ENCODE data around the gene NEMP1. TPM values are rescaled to one million over a fixed set of nuclear protein-coding genes. Genes with fewer than 3 reads are reported as not detected.

NEMP1 gene
- total and polyA plus RNA-seq, 10 of the 15 experiments (the other 5 are each of a cell fraction or from before 2014, with no cell fraction given), result 4.0 to 45.9 (median 19.8) TPM

- peak overlapping the region; percentile 95 for H3K9ac ChIP-seq (ENCODE audit: control insufficient read depth, insufficient read depth, low read length)
- ChIA-PET POLR2A (interaction anchor here (1.0 to 5.1 kb wide), 4 partner anchors 9 to 403 kb away, joined by 3 to 41 read pairs (median 10); partner anchors contain the start of genes NEMP1 and STAT6), RAD21 (ENCODE audit: unreplicated experiment) (interaction anchor here (0.6 to 8.8 kb wide), 4 partner anchors 9 to 404 kb away, joined by 4 to 199 read pairs (median 32); partner anchors contain the start of genes NEMP1 and STAT6), SMC1A (ENCODE audit: uncharacterized antibody, unreplicated experiment) (interaction anchor here (1.0 to 9.2 kb wide), 3 partner anchors 8 to 24 kb away, joined by 6 to 169 read pairs (median 29); partner anchors contain the start of gene STAT6), CTCF (interaction anchor here (0.6 to 9.0 kb wide), 4 partner anchors 8 to 169 kb away, joined by 3 to 144 read pairs (median 40); partner anchors contain the start of genes NEMP1 and STAT6)
- H3K4me2 ChIP-seq (ENCODE audit: control insufficient read depth, insufficient read depth), result peak overlapping the region; percentile 95
- peaks cover 23% of the 10 kb centered on the region for H3K4me1 ChIP-seq (ENCODE audit: control insufficient read depth, insufficient read depth, low read length)
- intact Hi-C loops (cut with micrococcal nuclease; ENCODE audit: unreplicated experiment) (loop anchor here (1.0 to 5.0 kb wide), 4 partner anchors 9 to 451 kb away; partner anchors contain the start of genes PTGES3 and STAT6), in situ Hi-C loops (cut with MboI) (loop anchor here (10.0 kb wide), 1 partner anchor 453 kb away; the partner anchor contains the start of gene BAZ2A)
- H3K36me3 ChIP-seq (ENCODE audit: control insufficient read depth in 2 of 2, insufficient read depth in 2 of 2, low read length in 1 of 2), result peaks cover 2 to 13% of the 10 kb centered on the region in 2 experiments; a peak in 3 of 4 replicates
- peak; percentile 79 for DNase-seq (ENCODE audit: low read depth, low spot score)
- H3K27me3 ChIP-seq (replicated peaks in 1 of 2; ENCODE audit: control insufficient read depth in 2 of 2, insufficient read depth in 2 of 2, low read length in 1 of 2), result no peaks in the 10 kb centered on the region
- H2AFZ ChIP-seq (ENCODE audit: control insufficient read depth, low read depth, low read length), result peak overlapping the region; percentile 61
- under 1% methylated on average over 21 of the region's 37 CpGs for WGBS (ENCODE audit: insufficient coverage, insufficient replicate concordance, low lambda C conversion rate, missing lambda C conversion rate)
- FAIRE-seq, result peak; percentile 66
- H4K20me1 ChIP-seq (ENCODE audit: control insufficient read depth, insufficient read depth), result no peaks in the 10 kb centered on the region
- peak; percentile 69 for ATAC-seq
- H3K4me3 ChIP-seq, result peak overlapping the region; percentile 95
- BruUV-seq (replicated peaks), result no TSS peak
- H3K27ac ChIP-seq (ENCODE audit: control insufficient read depth, insufficient read depth), result peak overlapping the region; percentile 98
- no peaks in the 10 kb centered on the region for H3K9me3 ChIP-seq (replicated peaks; ENCODE audit: control insufficient read depth, insufficient read depth, low read length)
- peaks cover 28% of the 10 kb centered on the region for H3K79me2 ChIP-seq (ENCODE audit: control insufficient read depth, insufficient read depth, low read length)
- 0 out of 2 replicates have a peak, but pooled peaks have one; percentile 18 for TF ChIP-seq BMI1 (IDR thresholded peaks at IDR 0.05; ENCODE audit: borderline replicate concordance)
- 0 out of 2 replicates have a peak, but pooled peaks have one; percentile 14 for TF ChIP-seq MEF2A (IDR thresholded peaks at IDR 0.05; ENCODE audit: insufficient read depth, low read depth, low read length)
- TF ChIP-seq DPF2 (IDR thresholded peaks at IDR 0.05), result no peak
- peak; percentile 3; the same call in 1 of the 2 replicates for TF ChIP-seq TAF1 (IDR thresholded peaks at IDR 0.05; ENCODE audit: borderline replicate concordance, low read depth, low read length)
- TF ChIP-seq MTA2 (IDR thresholded peaks at IDR 0.05; ENCODE audit: low read depth), result 0 out of 2 replicates have a peak, but pooled peaks have one; percentile 17
- peak; percentile 51; the same call in 1 of the 2 replicates for TF ChIP-seq NBN (IDR thresholded peaks at IDR 0.05)
- no peak for TF ChIP-seq GABPA (IDR thresholded peaks at IDR 0.05; ENCODE audit: low read depth)
- peak; percentile 38 for TF ChIP-seq ATF7 (IDR thresholded peaks at IDR 0.05; ENCODE audit: low read depth)
- peak; percentile 2; the same call in 1 of the 2 replicates for TF ChIP-seq TARDBP (IDR thresholded peaks at IDR 0.05; ENCODE audit: borderline replicate concordance)
- no peak for TF ChIP-seq SPI1 (IDR thresholded peaks at IDR 0.05; ENCODE audit: borderline replicate concordance, insufficient read depth, low read depth, low read length)
- peak; percentile 19; the same call in 1 of the 2 replicates for TF ChIP-seq MAX (IDR thresholded peaks at IDR 0.05; ENCODE audit: low read depth, low read length)
- TF ChIP-seq PKNOX1 (IDR thresholded peaks at IDR 0.05), result peak; percentile 27; the same call in 1 of the 2 replicates
- TF ChIP-seq RELA (IDR thresholded peaks at IDR 0.05; ENCODE audit: borderline replicate concordance, partially characterized antibody), result peak; percentile 14
- TF ChIP-seq POLR2AphosphoS5 (IDR thresholded peaks at IDR 0.05; ENCODE audit: low read length), result peak; percentile 85
- no peak for TF ChIP-seq CHD1 (IDR thresholded peaks at IDR 0.05; ENCODE audit: low read depth, low read length)
- 0 out of 2 replicates have a peak, but pooled peaks have one; percentile 49 for TF ChIP-seq TBL1XR1 (IDR thresholded peaks at IDR 0.05; ENCODE audit: low read depth, low read length)
- no peak; the same call in 1 of the 2 replicates for TF ChIP-seq CBFB (IDR thresholded peaks at IDR 0.05; ENCODE audit: low read depth)
- 0 out of 2 replicates have a peak, but pooled peaks have one; percentile 26 for TF ChIP-seq CREM (IDR thresholded peaks at IDR 0.05; ENCODE audit: low read depth)
- TF ChIP-seq ASH2L (IDR thresholded peaks at IDR 0.05; ENCODE audit: borderline replicate concordance, low read depth), result no peak
- no peak for TF ChIP-seq EZH2 (IDR thresholded peaks at IDR 0.05; ENCODE audit: borderline replicate concordance, control insufficient read depth, low read depth, low read length)
- peak; percentile 81 for TF ChIP-seq LARP7 (IDR thresholded peaks at IDR 0.05)
- no peak for TF ChIP-seq KAT2A (conservative IDR thresholded peaks at IDR 0.05; ENCODE audit: control insufficient read depth, low read depth, low read length)
- peak; percentile 73 for TF ChIP-seq MEF2B (IDR thresholded peaks at IDR 0.05; ENCODE audit: partially characterized antibody, poor library complexity, severe bottlenecking)
- peak; percentile 77; a peak in 3 of 4 replicates for TF ChIP-seq IKZF2 (IDR thresholded peaks at IDR 0.05)
- TF ChIP-seq SMAD5 (IDR thresholded peaks at IDR 0.05; ENCODE audit: low read depth), result peak; percentile 41; the same call in 1 of the 2 replicates
These were observed 9.2 kb upstream of the NEMP1 start for GRCh38 chr12:57087691-57088353.
